ENCODE measurements around the gene ITGB1. TPM values are rescaled to one million over a fixed set of nuclear protein-coding genes. Genes with fewer than 3 reads are reported as not detected.

Gene ITGB1
- total and polyA plus RNA-seq, 9 of the 15 experiments (the other 6 are each of a cell fraction or from before 2014, with no cell fraction given): 40.2 to 194 (median 155) TPM

DNA sequence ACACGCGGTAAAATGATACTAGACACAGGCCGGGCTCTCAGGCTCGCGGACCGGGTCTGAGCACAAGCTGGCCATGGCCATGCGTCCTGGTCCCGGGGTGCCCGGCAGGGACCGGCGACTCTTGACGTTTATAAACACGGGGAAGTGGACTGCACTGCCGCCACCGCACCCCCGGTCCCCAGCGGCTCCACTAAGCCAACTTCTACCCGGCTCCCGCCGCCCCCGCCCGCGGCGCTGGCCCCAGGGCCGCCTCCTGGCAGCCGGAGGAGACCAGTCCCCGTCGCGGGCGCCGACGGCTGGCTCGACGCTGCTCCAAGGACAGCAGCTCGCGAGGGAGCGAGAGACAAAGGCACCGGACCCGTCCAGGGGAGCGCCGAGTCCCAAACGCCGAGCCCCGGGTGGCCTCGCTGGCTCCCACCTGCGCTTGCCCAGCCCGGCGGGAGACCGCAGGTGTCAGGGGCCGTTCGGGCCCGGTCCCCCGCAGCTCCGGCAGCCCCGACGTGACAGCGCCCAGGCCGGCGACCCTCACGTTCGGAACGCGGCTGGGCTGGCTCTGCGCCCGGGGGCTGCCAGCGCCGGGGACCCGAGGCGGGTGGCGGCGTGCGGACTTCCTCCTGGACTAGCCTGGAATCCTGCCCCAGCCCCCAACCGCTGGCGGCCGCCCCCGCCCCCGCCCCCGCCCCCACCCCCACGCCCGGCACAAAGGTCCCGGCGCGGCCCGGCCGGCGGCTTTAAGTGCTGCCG lies 517 bp downstream of the ITGB1 start (continued):
- TF ChIP-seq, protein P1, sequence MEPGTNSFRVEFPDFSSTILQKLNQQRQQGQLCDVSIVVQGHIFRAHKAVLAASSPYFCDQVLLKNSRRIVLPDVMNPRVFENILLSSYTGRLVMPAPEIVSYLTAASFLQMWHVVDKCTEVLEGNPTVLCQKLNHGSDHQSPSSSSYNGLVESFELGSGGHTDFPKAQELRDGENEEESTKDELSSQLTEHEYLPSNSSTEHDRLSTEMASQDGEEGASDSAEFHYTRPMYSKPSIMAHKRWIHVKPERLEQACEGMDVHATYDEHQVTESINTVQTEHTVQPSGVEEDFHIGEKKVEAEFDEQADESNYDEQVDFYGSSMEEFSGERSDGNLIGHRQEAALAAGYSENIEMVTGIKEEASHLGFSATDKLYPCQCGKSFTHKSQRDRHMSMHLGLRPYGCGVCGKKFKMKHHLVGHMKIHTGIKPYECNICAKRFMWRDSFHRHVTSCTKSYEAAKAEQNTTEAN (CRISPR knock-in tag; IDR thresholded peaks at IDR 0.05): no peak
- TF ChIP-seq NR1H2 (CRISPR knock-in tag; IDR thresholded peaks at IDR 0.05): no peak
- no peak for TF ChIP-seq GTF2E2 (tag; IDR thresholded peaks at IDR 0.05)
- TF ChIP-seq BRD4 (IDR thresholded peaks at IDR 0.05): 0 out of 2 replicates have a peak, but pooled peaks have one; percentile 4
- TF ChIP-seq, protein P2, sequence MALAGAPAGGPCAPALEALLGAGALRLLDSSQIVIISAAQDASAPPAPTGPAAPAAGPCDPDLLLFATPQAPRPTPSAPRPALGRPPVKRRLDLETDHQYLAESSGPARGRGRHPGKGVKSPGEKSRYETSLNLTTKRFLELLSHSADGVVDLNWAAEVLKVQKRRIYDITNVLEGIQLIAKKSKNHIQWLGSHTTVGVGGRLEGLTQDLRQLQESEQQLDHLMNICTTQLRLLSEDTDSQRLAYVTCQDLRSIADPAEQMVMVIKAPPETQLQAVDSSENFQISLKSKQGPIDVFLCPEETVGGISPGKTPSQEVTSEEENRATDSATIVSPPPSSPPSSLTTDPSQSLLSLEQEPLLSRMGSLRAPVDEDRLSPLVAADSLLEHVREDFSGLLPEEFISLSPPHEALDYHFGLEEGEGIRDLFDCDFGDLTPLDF (CRISPR knock-in tag; IDR thresholded peaks at IDR 0.05): 0 out of 2 replicates have a peak, but pooled peaks have one; percentile 3
- TF ChIP-seq, protein P3, sequence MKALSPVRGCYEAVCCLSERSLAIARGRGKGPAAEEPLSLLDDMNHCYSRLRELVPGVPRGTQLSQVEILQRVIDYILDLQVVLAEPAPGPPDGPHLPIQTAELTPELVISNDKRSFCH (CRISPR knock-in tag; IDR thresholded peaks at IDR 0.05): no peak
- TF ChIP-seq, protein P3 (tag; IDR thresholded peaks at IDR 0.05): no peak
- no peak for TF ChIP-seq ZC3H8 (IDR thresholded peaks at IDR 0.05)
- TF ChIP-seq MCM2 (IDR thresholded peaks at IDR 0.05; ENCODE audit: low read depth): no peak
- no peak for TF ChIP-seq LEF1 (IDR thresholded peaks at IDR 0.05)
- no peak for TF ChIP-seq EHMT2 (IDR thresholded peaks at IDR 0.05)
- TF ChIP-seq CREB1 (IDR thresholded peaks at IDR 0.05): no peak
- TF ChIP-seq CREB1 (CRISPR knock-in tag; IDR thresholded peaks at IDR 0.05): no peak
- no peak for TF ChIP-seq JUNB (CRISPR knock-in tag; conservative IDR thresholded peaks at IDR 0.05)
- TF ChIP-seq DIDO1 (tag; IDR thresholded peaks at IDR 0.05; ENCODE audit: low read depth): no peak
- TF ChIP-seq EP400 (IDR thresholded peaks at IDR 0.05): no peak
- no peak for TF ChIP-seq SMARCA5 (IDR thresholded peaks at IDR 0.05)
- no peak for TF ChIP-seq RNF2 (IDR thresholded peaks at IDR 0.05)
- TF ChIP-seq RCOR1 (IDR thresholded peaks at IDR 0.05; ENCODE audit: borderline replicate concordance in 1 of 2, low read depth in 2 of 2, low read length in 2 of 2): no peak
- TF ChIP-seq COPS2 (conservative IDR thresholded peaks at IDR 0.05): no peak
